Ovary (tissue), 9 donors: ENCODE results near the gene HOXA2. TPM values are rescaled to one million over a fixed set of nuclear protein-coding genes. Genes with fewer than 3 reads are reported as not detected.

Experiments used
- DNase-seq, 5 donors: peaks; one replicate each; pipeline ENCODE4 v3.0.0-alpha.2; 2019 to 2020
- H3K27ac ChIP-seq, 2 donors: fragments of 200-600 bp; one replicate each; pipeline versions ENCODE4 v1.5.1 to v1.8.0; 2019 to 2022
- H3K27me3 ChIP-seq: fragments of 200-600 bp; one replicate; pipeline ENCODE4 v1.8.0; 2022
- H3K36me3 ChIP-seq: fragments of 200-600 bp; sonication (generic); one replicate; pipeline ENCODE4 v1.5.1; 2019
- H3K4me1 ChIP-seq: one replicate; pipeline ENCODE4 v1.8.1; 2013; ENCODE audit warnings: mild to moderate bottlenecking, moderate library complexity; ENCODE audit not compliant: insufficient read depth
- H3K4me3 ChIP-seq: fragments of 200-600 bp; sonication (generic); one replicate; pipeline ENCODE4 v1.5.1; 2017
- H3K9me3 ChIP-seq, 2 donors: fragments of 200-600 bp in 1 of 2; sonication (generic) in 1 of 2; one replicate each; pipeline versions ENCODE4 v1.5.1 to v1.8.1; 2013 to 2019; ENCODE audit warnings: mild to moderate bottlenecking in 1 of 2, moderate library complexity in 1 of 2
- EP300 ChIP-seq: sonication (generic); formaldehyde crosslinking; IDR thresholded peaks from one replicate; pipeline ENCODE4 v1.6.1; 2017; ENCODE audit warnings: antibody characterized with exemption
- POLR2A ChIP-seq: fragments of 450-650 bp; IDR thresholded peaks from one replicate; pipeline ENCODE4 v1.6.1; 2017; ENCODE audit warnings: antibody characterized with exemption, mild to moderate bottlenecking, moderate library complexity
- WGBS, 3 donors: extraction: QIAGEN DNeasy Blood & Tissue Kit in 1 of 3; methylation state at CpG; one replicate each; pipeline versions ENCODE4 v1.1.5 to v1.1.7; 2013 to 2017; 5-methylcytosine and 5-hydroxymethylcytosine counted together
- intact Hi-C, 4 donors: fragments of 100-400 bp; cut with DNase I; formaldehyde crosslinking; loops; one replicate each; pipeline versions ENCODE4 v1.11.0 to v1.15.1; 2022 to 2023
- polyA plus RNA-seq, 2 donors: library from polyadenylated mRNA; stranded (reverse); fragments of 200-250 nt in 1 of 2; fragments of 350-450 nt in 1 of 2; fragmentation: Illumina TruSeq in 1 of 2; extraction: RNeasy Lipid Tissue Mini Kit (QIAGEN cat#74804) in 1 of 2; gene quantifications; one replicate each; pipeline ENCODE4 v1.2.3, GENCODE V29; 2013 to 2014
- total RNA-seq, 7 donors: library from RNA; depleted of rRNA in 2 of 7; stranded (reverse); fragments of >200 nt in 2 of 7; fragmentation: NEBNext Ultra II Directional in 3 of 7; extraction: Animal tissue kit (Norgen Biotek cat#: 25700) in 3 of 7; gene quantifications; one replicate each; pipeline versions ENCODE4 v1.1.0 to v1.2.4, GENCODE V29; 2016 to 2023
- TF ChIP-seq, protein P1 (sequence below), 3 donors: fragments of 450-650 bp in 2 of 3; fragments of 200-600 bp in 1 of 3; IDR thresholded peaks; one replicate each; pipeline versions ENCODE4 v1.5.1 to v1.8.0; 2016 to 2022; ENCODE audit warnings: antibody characterized with exemption in 3 of 3, mild to moderate bottlenecking in 1 of 3
- donor health status: DM: no; HTN: no; CAD: no; lungs with moderate emphysema.
- donor health status: DM: no; HTN: no; CAD: no.
- donor health status: Bipolar disorder and iron deficiency.
- donor health status: DM: yes; HTN: yes; CAD: no.
- donor health status: DM: no; HTN: no; CAD: no.
- donor health status: DM: yes; HTN: yes; CAD: no.

HOXA2 gene
- total and polyA plus RNA-seq, 9 donors: 0.36 to 9.0 (median 1.1) TPM; not detected in 2

DNA sequence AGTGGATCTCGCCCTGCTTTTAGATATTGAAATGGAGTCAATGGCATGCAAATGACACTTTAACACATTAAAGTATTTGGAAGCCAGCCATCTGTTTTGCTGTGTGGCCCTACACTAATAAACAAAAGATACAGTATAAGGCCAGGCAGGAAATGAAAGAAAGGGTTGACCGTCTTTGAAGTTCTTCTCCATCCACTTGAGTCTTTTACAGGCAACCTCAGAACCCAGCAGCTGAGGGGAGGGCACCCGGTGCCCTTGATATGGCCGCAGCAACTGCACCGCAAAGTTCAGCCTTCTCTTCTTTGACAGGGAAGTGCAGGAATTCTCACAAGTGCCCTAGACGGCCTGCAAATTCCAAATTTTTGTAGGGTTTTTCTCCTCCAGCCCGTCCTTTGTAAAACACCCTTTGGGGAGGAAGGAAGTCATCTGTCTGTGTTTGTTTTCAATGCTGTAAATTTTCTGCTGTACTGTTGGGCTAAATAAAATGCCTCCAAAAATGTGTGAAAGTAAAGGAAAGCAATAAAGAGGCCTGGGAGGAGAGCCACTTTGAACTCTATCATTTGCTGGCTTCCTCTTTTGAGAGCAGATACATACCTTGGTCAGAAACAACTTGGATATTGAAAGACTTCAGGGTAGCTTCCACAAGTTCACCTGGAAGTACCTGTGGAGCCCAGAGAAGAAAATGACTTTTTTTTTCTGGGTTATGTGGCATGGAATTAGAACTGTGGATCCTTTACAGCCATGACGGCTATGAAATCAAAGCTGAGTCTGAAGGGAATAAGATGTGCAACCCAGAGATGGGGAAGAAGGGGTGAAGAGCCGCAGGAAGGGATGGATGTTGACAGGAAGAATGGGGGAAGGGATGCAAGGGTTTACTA, 10.3 kb downstream of the HOXA2 start:
- intact Hi-C loops: no loop called here
- WGBS, 3 donors: 63 to 69% (median 67%) methylated on average over 9 of the region's 9 CpGs

DNA sequence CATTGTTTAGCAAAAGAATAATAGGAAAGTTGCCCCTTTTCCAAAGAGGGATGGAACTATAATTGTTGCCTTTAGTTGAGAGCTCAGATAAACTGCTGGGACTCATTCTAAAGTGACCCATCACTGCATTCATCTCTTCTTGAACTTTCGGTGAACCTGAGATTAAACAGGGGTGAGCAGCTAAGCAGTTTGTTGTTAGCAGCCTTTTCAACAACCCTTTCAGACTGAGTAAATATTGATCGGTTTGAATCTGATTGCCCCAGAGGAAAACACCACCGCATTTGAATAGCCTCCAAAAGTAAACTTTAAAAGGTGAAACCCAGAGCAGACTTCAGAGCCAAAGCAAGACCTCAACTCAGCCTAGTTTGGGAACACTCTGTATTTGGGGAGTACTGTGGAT, 11.4 kb downstream of the HOXA2 start:
- 17 to 32% (median 24%) methylated on average over 3 of the region's 3 CpGs for WGBS, 3 donors
- H3K27me3 ChIP-seq: peaks cover 3% of the 10 kb centered on the region
- TF ChIP-seq, protein P1, sequence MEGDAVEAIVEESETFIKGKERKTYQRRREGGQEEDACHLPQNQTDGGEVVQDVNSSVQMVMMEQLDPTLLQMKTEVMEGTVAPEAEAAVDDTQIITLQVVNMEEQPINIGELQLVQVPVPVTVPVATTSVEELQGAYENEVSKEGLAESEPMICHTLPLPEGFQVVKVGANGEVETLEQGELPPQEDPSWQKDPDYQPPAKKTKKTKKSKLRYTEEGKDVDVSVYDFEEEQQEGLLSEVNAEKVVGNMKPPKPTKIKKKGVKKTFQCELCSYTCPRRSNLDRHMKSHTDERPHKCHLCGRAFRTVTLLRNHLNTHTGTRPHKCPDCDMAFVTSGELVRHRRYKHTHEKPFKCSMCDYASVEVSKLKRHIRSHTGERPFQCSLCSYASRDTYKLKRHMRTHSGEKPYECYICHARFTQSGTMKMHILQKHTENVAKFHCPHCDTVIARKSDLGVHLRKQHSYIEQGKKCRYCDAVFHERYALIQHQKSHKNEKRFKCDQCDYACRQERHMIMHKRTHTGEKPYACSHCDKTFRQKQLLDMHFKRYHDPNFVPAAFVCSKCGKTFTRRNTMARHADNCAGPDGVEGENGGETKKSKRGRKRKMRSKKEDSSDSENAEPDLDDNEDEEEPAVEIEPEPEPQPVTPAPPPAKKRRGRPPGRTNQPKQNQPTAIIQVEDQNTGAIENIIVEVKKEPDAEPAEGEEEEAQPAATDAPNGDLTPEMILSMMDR (IDR thresholded peaks at IDR 0.05): no peak
- peaks cover 2% of the 10 kb centered on the region for H3K4me1 ChIP-seq
- no peaks in the 10 kb centered on the region for H3K36me3 ChIP-seq
- H3K27ac ChIP-seq: no peak overlapping the region
- H3K4me3 ChIP-seq: no peak overlapping the region
- H3K9me3 ChIP-seq: no peaks in the 10 kb centered on the region
- intact Hi-C loops: no loop called here
- DNase-seq: no peak

More for the DNA sequence above, 10.3 kb downstream of the HOXA2 start:
- H3K9me3 ChIP-seq: no peaks in the 10 kb centered on the region
- H3K4me3 ChIP-seq: no peak overlapping the region
- H3K27me3 ChIP-seq: peaks cover 3% of the 10 kb centered on the region
- H3K27ac ChIP-seq: no peak overlapping the region
- TF ChIP-seq EP300: no peak
- TF ChIP-seq, protein P1 (IDR thresholded peaks at IDR 0.05): no peak
- TF ChIP-seq POLR2A: no peak
- H3K36me3 ChIP-seq: no peaks in the 10 kb centered on the region
- no peak for DNase-seq
- H3K4me1 ChIP-seq: peaks cover 3% of the 10 kb centered on the region

DNA sequence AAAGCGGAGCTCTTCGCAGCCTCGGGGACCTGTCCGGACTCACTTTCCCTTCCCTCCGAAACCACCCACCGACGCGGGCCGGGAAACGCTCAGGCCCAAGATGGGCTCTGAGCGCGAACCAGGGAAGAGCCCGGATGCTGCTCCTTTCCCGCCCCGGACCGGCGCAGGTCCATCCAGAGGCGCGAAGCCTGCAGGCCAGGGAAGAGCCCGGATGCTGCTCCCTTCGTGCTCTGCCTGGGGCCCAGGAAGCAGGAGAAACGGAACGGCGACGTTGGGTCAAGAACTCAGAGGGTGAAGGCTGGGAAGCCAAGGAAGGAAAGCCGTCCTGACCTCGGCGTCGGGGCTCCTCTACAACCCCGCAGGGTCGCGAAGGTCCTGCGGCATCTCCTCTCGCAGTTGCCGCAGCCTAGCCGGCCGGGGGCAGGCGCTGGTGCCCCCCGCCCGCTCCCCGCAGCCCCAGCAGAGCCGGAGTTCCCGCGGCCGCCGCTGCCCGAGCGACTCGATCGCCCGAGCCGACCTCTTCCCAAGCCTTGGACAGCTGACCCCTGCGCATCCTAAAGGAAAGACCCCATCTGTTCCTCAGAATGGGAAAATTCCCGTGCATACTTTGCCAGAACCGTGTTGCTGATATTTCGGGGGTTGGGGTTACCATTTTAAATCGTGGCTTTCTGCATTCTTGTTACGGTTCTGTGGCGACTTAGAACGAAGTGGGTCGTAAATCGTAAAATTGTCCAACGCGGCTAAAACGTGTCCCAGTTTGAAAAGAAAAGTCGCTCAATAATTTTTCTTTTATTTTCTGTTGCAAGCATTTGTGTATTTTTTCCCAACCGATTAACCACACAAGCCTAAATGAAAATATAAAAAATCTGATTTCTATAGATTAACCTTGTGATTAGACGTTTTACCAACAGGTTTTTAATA, 14.2 kb downstream of the HOXA2 start:
- DNase-seq: no peak
- H3K27ac ChIP-seq: no peak overlapping the region
- no peak for TF ChIP-seq EP300
- TF ChIP-seq, protein P1 (IDR thresholded peaks at IDR 0.05): no peak
- no peak for TF ChIP-seq POLR2A
- peaks cover 3% of the 10 kb centered on the region for H3K27me3 ChIP-seq
- no peak overlapping the region for H3K4me3 ChIP-seq
- H3K36me3 ChIP-seq: no peaks in the 10 kb centered on the region
- 17 to 20% (median 18%) methylated on average over 63 to 68 of the region's 68 CpGs for WGBS, 3 donors
- no peaks in the 10 kb centered on the region for H3K4me1 ChIP-seq
- intact Hi-C loops: no loop called here
- H3K9me3 ChIP-seq: no peaks in the 10 kb centered on the region

DNA sequence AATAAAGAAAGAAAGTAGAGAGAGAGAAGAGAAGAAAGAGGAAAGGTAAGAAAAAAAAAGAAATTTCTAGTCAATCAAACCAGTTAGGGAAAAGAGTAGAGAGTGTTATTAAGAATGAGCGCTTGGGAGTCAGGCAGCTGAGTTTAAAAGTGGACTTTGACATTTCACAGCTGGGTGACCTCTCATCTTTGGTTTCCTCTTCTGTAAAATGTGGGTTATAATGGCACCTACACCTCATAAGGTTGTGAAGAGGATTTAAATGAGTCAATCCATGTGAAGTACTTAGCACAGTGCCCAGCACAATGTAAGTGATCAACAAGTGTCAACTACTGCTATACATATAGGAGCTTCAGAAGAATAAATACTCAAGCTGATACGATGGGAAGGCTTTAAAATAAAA, 18.8 kb downstream of the HOXA2 start:
- intact Hi-C loops: no loop called here
- peaks cover 3% of the 10 kb centered on the region for H3K27me3 ChIP-seq
- H3K27ac ChIP-seq: no peak overlapping the region
- no peak for TF ChIP-seq EP300
- TF ChIP-seq, protein P1 (IDR thresholded peaks at IDR 0.05): no peak
- no peak for TF ChIP-seq POLR2A
- no peaks in the 10 kb centered on the region for H3K4me1 ChIP-seq
- H3K4me3 ChIP-seq: no peak overlapping the region
- 70 to 83% (median 80%) methylated on average over 2 of the region's 2 CpGs for WGBS, 3 donors
- no peak for DNase-seq
- H3K36me3 ChIP-seq: no peaks in the 10 kb centered on the region
- H3K9me3 ChIP-seq: no peaks in the 10 kb centered on the region
